ENCODE measurements around the gene HMGB3.

DNA sequence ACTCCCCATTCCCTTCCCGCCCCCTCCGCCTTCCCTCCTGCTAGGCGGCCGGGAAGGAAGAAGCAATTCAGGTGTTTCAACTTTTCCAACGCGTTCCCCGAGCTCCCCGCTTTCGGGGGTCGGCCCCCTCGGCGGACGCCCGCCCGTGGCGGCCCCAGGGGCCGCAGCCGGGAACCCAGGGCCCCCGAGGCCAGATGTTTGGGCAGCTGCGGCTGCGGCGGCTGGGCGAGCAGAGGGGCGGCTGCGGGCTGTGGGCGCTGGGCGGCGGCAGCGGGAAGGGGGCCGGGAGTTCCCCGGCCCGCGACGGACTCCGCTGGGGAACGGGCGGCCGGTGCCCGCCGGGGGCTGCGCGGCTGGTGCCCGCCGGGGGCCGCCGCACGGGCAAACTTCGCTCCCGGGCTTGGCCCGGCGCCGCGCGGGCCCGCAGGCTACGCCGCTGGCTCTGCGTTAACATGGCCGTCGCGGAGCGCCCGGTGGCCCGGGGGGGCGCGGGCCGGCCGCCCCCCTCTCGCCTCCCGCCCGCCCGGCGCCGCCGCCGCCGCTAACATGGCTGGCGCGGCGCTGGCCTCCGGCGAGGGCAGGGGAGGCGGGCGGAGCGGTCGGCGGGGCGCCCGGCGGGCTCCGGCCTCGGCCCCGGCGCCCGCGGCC lies 510 bp downstream of the HMGB3 start:
- TF ChIP-seq, protein P1, sequence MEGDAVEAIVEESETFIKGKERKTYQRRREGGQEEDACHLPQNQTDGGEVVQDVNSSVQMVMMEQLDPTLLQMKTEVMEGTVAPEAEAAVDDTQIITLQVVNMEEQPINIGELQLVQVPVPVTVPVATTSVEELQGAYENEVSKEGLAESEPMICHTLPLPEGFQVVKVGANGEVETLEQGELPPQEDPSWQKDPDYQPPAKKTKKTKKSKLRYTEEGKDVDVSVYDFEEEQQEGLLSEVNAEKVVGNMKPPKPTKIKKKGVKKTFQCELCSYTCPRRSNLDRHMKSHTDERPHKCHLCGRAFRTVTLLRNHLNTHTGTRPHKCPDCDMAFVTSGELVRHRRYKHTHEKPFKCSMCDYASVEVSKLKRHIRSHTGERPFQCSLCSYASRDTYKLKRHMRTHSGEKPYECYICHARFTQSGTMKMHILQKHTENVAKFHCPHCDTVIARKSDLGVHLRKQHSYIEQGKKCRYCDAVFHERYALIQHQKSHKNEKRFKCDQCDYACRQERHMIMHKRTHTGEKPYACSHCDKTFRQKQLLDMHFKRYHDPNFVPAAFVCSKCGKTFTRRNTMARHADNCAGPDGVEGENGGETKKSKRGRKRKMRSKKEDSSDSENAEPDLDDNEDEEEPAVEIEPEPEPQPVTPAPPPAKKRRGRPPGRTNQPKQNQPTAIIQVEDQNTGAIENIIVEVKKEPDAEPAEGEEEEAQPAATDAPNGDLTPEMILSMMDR (IDR thresholded peaks at IDR 0.05), result no peak
- TF ChIP-seq POLR2AphosphoS5 (IDR thresholded peaks at IDR 0.05), result no peak
- TF ChIP-seq EP300 (IDR thresholded peaks at IDR 0.05), result no peak
